Activated CD4-positive, alpha-beta T cell treated with anti-CD3 and anti-CD28 coated beads for 4 hours (primary cell): ENCODE data around the gene YBX2.
A peak's percentile ranks its signal among the peaks of the same experiment; 100 is the strongest.

ENCODE experiments used
- DNase-seq, 2 donors: peaks; one replicate each; pipeline ENCODE4 v3.0.0-alpha.2; 2020

Gene YBX2

DNA sequence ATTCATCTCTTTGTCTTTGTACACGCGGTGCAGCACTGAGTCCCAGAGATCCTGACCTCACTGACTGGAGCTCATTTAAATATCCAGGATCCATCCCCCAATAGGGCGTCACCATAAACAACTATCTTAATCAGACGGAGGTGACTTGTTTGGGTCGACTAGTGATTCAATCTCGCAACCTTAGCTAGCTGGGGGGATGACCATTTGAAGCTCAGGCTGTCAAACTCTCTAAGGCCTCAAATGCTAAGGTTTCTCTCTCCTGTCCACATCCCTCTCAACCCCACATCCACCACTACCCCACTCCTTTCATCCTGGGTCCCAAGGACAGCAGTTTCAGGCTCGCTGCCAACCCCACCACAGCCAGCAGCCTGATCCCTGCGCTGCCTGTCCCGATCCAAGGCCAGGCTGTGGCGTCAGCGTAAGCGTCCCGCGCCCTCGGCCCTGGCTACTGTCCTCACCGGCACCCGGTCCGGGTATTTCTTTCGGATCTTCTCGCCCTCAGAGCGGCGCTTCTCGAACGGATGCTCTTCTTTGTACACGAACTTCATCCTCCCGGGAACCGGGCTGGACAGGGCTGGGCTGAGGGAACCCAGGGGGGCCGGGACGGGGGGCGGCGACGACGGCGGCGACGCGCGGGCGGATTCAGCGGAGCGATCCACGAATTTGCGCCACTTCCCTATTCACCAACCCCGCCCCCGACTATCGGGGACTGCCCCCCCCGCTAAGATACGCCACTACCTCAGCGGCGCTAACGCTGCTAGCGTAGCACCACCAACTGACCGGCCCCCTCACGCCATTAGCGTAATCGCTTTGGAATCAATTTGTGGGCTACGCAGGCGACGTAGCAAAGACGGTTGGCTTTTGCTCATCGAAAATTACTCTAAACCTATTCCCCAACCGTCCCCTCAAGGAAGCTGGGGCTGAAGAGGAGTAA is 52.4 kb downstream of the YBX2 start, which contains the start of gene GABARAP:
TSS of gene GABARAP (minus strand) at position 667 of the 934 bp plus-strand sequence. CDS start at position 548, 119 bp downstream.
- DNase-seq = peak; percentile 94 to 96

DNA sequence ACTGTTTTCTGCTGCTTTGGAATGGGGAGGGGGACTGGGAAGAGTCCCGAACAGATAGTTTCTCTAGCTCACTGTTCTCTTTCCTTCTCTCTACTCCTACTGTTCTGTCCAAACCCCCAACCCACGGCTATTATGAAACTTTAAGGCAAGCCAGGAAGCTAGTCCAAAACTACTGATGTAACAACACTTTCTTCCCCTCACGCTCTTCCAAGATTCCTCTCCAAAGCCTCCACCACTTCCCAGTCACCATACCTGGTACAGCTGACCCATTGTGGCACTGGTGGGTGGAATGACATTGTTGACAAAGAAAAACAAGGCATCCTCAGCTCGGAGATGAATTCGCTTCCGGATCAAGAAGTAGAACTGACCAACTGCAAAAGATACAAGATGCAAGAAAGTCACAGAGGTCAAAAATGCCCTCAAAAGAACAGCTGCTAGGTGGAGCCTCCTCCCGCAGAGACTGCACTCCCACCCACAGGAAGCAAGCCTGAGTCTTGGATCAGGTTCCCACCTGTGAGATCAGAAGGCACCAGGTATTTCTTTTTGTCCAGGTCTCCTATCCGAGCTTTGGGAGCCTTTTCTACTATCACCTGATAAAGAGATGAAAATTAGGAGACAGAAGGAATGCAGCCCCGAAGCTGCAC is 53.2 kb downstream of the YBX2 start:
- no peak for DNase-seq

DNA sequence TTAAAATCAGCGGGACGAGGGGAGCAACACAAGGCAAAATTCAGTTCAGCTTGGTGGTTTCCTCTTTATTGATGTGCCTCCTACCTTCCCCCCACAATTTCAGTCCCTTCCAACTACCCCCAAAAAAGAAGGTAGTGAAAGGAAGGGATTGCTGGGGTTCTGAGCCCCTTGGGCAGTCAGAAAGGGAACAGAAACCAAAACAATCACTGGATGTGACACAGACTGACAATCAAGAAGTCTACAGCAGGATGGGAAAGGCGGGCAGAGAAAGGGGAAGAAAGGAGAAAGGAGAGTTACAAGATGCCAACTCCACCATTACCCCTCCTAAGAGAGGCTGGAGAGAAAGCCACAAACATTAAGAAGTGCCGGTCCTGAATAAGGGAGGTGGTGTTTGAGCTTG is 54.1 kb downstream of the YBX2 start:
- no peak for DNase-seq

DNA sequence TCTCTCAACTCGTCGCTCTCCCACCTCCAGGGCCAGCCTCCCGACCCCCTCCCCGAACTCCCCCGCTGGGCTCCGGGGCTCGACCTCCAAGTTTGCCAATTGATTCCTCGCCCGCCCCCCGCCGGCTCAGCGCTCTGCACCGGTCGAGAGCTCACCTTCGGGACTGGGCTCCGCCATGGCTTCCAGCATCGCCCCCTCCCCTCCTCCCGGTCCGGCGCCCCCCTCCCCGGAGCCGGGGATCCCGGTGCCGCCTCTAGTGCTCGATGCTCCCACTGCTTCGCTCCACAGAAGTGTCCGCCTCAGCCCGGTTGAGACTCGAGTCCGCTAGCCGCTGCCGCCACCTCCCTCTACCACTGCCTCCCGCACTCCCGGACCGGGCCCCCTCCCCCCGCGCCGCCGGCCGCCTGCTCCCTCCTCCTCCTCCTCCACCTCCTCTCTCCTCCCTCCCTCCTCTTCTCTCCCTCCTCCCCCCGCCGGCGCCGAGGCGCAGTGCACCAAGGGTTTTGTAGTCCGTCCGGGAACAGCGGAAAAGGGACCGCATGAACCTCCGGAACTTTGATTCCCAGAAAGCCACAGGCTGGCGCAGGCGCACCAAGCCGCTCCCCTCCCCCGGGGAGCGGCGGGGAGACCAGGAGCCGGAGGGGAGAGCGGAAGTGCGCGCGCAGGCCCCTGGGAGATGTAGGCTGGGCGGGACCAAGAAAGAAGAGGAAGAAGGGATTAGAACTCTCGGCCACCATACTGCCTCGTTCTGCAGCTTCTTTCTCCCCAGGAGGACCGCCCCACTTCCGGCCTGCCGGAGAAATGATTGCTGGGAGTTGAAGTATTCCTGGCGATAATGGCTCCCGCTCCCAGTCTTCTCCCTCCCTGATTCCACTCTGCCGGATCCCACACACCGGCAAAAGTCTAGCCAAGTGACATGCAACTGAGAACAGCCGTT is 55.1 kb downstream of the YBX2 start, which contains the start of gene PHF23:
TSS of gene PHF23 (minus strand) at position 367 of the 937 bp plus-strand sequence. CDS start at position 189, 178 bp downstream.
- peak; percentile 98 for DNase-seq

DNA sequence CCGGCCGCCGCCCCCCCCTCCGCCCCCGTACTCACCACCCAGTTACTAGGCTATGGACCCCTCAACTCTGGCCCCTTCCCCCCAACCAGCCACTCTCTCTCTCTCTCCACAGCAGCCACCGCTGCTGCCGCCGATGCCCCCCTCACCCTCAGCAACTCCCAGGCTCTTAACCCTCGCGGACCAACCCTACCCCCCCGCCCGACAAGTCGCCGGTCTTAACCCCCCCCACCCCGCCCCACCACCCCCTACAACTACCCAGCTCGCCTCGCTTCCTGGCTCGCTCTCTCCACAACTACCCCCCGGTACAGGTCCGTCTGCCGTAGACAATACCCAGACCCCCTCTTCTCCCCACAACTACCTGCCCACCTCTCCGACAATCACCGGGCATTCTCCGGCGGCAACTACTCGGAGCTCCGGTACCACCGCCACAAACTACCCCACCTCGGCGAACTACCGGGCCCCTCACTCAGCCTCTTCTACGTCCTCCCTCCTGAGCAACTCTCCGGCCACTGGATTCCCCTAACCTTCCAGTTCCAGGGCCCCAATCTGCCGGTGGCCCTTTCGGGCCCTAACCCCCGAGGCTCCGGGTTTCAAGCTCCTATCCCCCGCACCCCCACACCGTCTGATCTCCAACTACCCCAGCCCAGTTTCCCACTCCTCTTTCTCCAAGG is 55.9 kb downstream of the YBX2 start:
- peak in 1 of 2 donors; percentile 31 for DNase-seq
